ENCODE results near the gene C1QC.

The C1QC gene

DNA sequence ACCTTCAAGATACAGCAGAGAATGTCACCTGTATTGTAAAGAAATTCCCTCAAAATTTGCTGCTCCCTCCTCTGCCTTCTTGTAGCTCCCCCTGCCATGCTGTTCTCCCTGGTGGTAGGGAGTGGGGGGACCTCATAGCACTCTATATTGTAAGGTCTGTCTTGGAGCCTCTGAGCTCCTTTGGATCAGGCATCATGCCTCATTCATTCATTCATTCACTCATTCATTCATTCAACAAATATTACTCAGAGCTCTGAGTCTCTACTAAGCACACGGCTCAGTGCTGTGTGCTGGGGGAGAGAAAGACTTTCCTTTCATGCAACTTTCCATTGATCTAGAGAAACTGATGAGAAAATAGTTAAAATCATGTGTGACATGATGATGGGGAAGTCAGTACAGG, 40.1 kb downstream of the C1QC start:
- FAIRE-seq: no peak

- FAIRE-seq: no peak
These were observed 42.2 kb downstream of the C1QC start for GRCh38 chr1:22685591-22686059.

DNA sequence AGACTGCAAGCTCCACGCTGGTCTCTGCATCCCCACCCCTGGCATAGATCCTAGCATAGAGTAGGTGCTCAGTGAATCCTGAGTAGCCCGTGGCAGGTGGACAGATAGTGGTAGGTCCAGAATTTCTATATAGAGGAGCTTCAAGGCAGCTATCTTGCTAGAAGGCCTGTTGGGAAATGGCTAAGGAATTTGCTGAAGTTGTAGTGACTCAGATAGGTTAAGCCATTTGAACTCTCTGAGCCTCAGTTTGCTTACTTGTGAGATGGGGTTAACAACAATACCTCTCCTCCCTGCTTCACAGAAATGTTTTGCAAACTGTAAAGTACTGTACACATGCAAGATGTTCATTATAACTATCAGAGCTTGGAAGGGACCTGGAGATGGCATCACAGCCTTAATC, 43.8 kb downstream of the C1QC start:
- FAIRE-seq: no peak

- FAIRE-seq: no peak
These were observed 45.0 kb downstream of the C1QC start for GRCh38 chr1:22688466-22688865.

GRCh38 chr1:22689505-22689904, 46.1 kb downstream of the C1QC start:
- FAIRE-seq: no peak

- FAIRE-seq: no peak
These were observed 47.8 kb downstream of the C1QC start for GRCh38 chr1:22691031-22691753.

DNA sequence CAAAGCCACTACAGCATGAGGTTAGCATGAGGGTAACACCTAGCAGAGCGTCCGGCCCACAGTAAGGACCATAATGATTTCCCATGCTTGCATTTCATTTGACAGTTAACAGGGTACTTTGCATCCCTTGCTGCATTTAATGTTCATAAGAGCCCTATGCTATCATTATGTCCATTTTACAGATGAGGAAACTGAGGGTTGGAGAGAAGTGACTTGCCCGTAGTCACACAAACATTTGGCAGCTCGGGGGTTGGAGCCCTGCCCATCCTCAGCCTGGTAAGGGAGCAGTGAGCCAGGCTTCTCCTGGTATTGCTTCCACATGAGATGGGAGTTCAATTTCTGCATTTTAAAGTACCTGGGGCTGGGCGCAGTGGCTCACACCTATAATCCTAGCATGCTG, 50.7 kb downstream of the C1QC start:
- FAIRE-seq: no peak

GRCh38 chr1:22696610-22697009, 53.2 kb downstream of the C1QC start:
- no peak for FAIRE-seq
